ENCODE results near the gene TOB1.
A peak's percentile ranks its signal among the peaks of the same experiment; 100 is the strongest.

The TOB1 gene

GRCh38 chr17:50829332-50829731, 36.8 kb downstream of the TOB1 start:
- DNase-seq = no peak

GRCh38 chr17:50828508-50829170, 37.5 kb downstream of the TOB1 start:
- DNase-seq = no peak

- DNase-seq = no peak
Observed at GRCh38 chr17:50825188-50825587, 41.0 kb downstream of the TOB1 start.

GRCh38 chr17:50824429-50824828, 41.7 kb downstream of the TOB1 start:
- no peak for DNase-seq

- DNase-seq = no peak
Observed at GRCh38 chr17:50822550-50822949, 43.6 kb downstream of the TOB1 start.

- no peak for DNase-seq
Observed at GRCh38 chr17:50820651-50821050, 45.5 kb downstream of the TOB1 start.

- no peak for DNase-seq
Observed at GRCh38 chr17:50818921-50819657, 47.1 kb downstream of the TOB1 start.

GRCh38 chr17:50818261-50818660, 47.9 kb downstream of the TOB1 start:
- no peak for DNase-seq

GRCh38 chr17:50817838-50818237, 48.3 kb downstream of the TOB1 start:
- DNase-seq = no peak

GRCh38 chr17:50816771-50817751, 49.1 kb downstream of the TOB1 start:
- peak; percentile 75 to 76 for DNase-seq

- no peak for DNase-seq
Observed at GRCh38 chr17:50816271-50816670, 49.9 kb downstream of the TOB1 start.

- no peak for DNase-seq
Observed at GRCh38 chr17:50815400-50815799, 50.8 kb downstream of the TOB1 start.

- no peak for DNase-seq
Observed at GRCh38 chr17:50813583-50813982, 52.6 kb downstream of the TOB1 start.

All from stimulated activated CD4-positive, alpha-beta T cell treated with anti-CD3 and anti-CD28 coated beads, Interleukin-2, amount 100 ng/mL, for 24 hours (primary cell).